Progenitor cell of endocrine pancreas (in vitro differentiated cells): ENCODE results near the gene TTC9. TPM values are rescaled to one million over a fixed set of nuclear protein-coding genes. Genes with fewer than 3 reads are reported as not detected.

Source experiments
- DNase-seq: peaks from one replicate; pipeline ENCODE4 v3.0.0; 2021; ENCODE audit warnings: low spot score; ENCODE audit not compliant: unreplicated experiment
- H3K27ac Mint-ChIP-seq: 2 replicates; pipeline ENCODE4 v1.8.0; 2021; ENCODE audit warnings: mild to moderate bottlenecking, moderate library complexity, mixed read lengths
- H3K27me3 Mint-ChIP-seq: 2 replicates; pipeline ENCODE4 v1.8.0; 2021; ENCODE audit warnings: mixed read lengths
- H3K36me3 Mint-ChIP-seq: 2 replicates; pipeline ENCODE4 v1.8.0; 2022; ENCODE audit warnings: mixed read lengths; ENCODE audit not compliant: insufficient read depth
- H3K4me1 Mint-ChIP-seq: 2 replicates; pipeline ENCODE4 v1.8.0; 2021; ENCODE audit warnings: low read depth, mixed read lengths
- H3K4me3 Mint-ChIP-seq: 2 replicates; pipeline ENCODE4 v1.8.0; 2021; ENCODE audit warnings: low read depth, mild to moderate bottlenecking, moderate library complexity, mixed read lengths
- H3K9me3 Mint-ChIP-seq: 2 replicates; pipeline ENCODE4 v1.8.0; 2021; ENCODE audit warnings: low read depth, mixed read lengths
- total RNA-seq: library from RNA; stranded (reverse); gene quantifications from 2 replicates; pipeline ENCODE4 v1.2.1, GENCODE V29; 2021
- TF ChIP-seq, protein P1 (sequence below): fragments of 200-600 bp; sonication (generic); IDR thresholded peaks from one replicate; pipeline ENCODE4 v1.5.0; 2021; ENCODE audit warnings: antibody characterized with exemption, mild to moderate bottlenecking; ENCODE audit not compliant: unreplicated experiment

TTC9 gene
- total RNA-seq, 1 donor from 2014 or later, result 8.2 TPM

GRCh38 chr14:70618314-70618713, 23.4 kb upstream of the TTC9 start:
- Mint-ChIP-seq H3K4me1 (peaks cover 5% of the 10 kb centered on the region), H3K9me3 (no peaks in the 10 kb centered on the region), H3K36me3 (no peaks in the 10 kb centered on the region), H3K27ac (no peak overlapping the region), H3K27me3 (peaks cover 6% of the 10 kb centered on the region), H3K4me3 (no peak overlapping the region)
- no peak for DNase-seq
- TF ChIP-seq, protein P1, sequence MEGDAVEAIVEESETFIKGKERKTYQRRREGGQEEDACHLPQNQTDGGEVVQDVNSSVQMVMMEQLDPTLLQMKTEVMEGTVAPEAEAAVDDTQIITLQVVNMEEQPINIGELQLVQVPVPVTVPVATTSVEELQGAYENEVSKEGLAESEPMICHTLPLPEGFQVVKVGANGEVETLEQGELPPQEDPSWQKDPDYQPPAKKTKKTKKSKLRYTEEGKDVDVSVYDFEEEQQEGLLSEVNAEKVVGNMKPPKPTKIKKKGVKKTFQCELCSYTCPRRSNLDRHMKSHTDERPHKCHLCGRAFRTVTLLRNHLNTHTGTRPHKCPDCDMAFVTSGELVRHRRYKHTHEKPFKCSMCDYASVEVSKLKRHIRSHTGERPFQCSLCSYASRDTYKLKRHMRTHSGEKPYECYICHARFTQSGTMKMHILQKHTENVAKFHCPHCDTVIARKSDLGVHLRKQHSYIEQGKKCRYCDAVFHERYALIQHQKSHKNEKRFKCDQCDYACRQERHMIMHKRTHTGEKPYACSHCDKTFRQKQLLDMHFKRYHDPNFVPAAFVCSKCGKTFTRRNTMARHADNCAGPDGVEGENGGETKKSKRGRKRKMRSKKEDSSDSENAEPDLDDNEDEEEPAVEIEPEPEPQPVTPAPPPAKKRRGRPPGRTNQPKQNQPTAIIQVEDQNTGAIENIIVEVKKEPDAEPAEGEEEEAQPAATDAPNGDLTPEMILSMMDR, result no peak

- peaks cover 5% of the 10 kb centered on the region for H3K4me1 Mint-ChIP-seq
- no peak overlapping the region for H3K4me3 Mint-ChIP-seq
- TF ChIP-seq, protein P1, result no peak
- no peak overlapping the region for H3K27ac Mint-ChIP-seq
- no peaks in the 10 kb centered on the region for H3K9me3 Mint-ChIP-seq
- peaks cover 6% of the 10 kb centered on the region for H3K27me3 Mint-ChIP-seq
- no peaks in the 10 kb centered on the region for H3K36me3 Mint-ChIP-seq
- no peak for DNase-seq
Observed at GRCh38 chr14:70619708-70620107, 22.0 kb upstream of the TTC9 start.

- H3K9me3 Mint-ChIP-seq, result peaks cover 18% of the 10 kb centered on the region
- peak; percentile 21 for DNase-seq
- peaks cover 4% of the 10 kb centered on the region for H3K27me3 Mint-ChIP-seq
- H3K4me3 Mint-ChIP-seq, result no peak overlapping the region
- H3K36me3 Mint-ChIP-seq, result peaks cover 4% of the 10 kb centered on the region
- peaks cover 5% of the 10 kb centered on the region for H3K4me1 Mint-ChIP-seq
- TF ChIP-seq, protein P1, result peak; percentile 72
- no peak overlapping the region for H3K27ac Mint-ChIP-seq
Observed at GRCh38 chr14:70622111-70622712, 19.5 kb upstream of the TTC9 start.

DNA sequence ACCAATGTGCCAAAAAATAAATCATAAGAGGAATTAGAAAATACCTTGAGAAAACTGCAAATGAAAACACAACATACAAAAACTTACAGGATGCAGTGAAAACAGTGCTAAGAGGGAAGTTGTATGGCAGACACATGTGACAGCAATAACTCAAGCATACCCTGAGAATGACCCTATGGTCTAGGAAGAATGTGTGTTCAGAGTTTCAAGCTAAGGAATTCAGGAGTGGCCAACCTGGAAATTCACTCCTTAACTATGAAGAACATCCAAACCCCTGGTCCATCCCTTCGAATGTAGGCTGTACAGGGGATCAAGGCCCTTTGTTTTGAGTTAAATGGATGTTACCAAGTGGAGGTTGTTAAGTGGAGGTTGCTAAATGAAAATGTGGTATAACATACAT, 16.7 kb upstream of the TTC9 start:
- Mint-ChIP-seq H3K36me3 (peaks cover 4% of the 10 kb centered on the region), H3K4me3 (no peak overlapping the region), H3K27me3 (no peaks in the 10 kb centered on the region), H3K27ac (no peak overlapping the region), H3K9me3 (peaks cover 26% of the 10 kb centered on the region), H3K4me1 (no peaks in the 10 kb centered on the region)
- DNase-seq, result no peak
- TF ChIP-seq, protein P1, result no peak

- Mint-ChIP-seq H3K27me3 (no peaks in the 10 kb centered on the region), H3K36me3 (no peaks in the 10 kb centered on the region), H3K4me3 (no peak overlapping the region), H3K27ac (no peak overlapping the region), H3K4me1 (no peaks in the 10 kb centered on the region), H3K9me3 (peaks cover 15% of the 10 kb centered on the region)
- no peak for DNase-seq
- TF ChIP-seq, protein P1, result no peak
Observed at GRCh38 chr14:70631948-70632347, 9.8 kb upstream of the TTC9 start.
